Measurements from ENCODE around the gene QRICH1. TPM values are rescaled to one million over a fixed set of nuclear protein-coding genes. Genes with fewer than 3 reads are reported as not detected.

The QRICH1 gene
- total RNA-seq, 1 experiment from 2014 or later: 58.0 TPM

DNA sequence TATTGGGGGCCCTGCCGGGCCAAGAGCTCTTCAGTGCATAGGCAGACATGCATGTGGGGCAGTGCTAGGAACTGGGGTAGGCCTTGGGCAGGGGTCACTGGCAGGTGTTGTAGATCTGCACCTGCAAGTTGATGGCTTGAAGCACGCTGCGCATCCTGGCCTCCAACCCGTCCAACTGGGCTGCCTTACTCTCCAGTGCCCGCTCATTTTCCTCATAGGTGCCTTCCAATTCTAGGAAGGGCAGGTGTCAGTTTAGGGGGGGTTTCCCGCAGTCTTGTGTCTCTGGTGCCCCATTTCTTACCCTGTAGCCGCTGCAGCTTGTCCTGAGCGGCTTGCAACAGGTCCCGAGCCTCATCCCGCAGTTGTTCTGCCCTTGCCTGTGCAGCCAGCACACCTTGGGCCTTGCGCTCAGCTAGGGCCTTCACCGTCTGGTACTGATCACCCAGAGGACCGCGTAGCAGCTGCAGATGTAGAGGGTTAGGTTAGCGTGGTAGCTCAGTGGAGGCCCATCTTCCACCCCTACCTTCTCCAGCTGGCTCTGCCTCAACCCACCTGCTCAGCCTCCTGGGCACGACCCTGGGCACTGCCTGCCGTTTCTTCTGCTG is 27.4 kb upstream of the QRICH1 start:
- no peak for DNase-seq (ENCODE audit: low read depth, low spot score)
- in situ Hi-C loops (cut with HindIII; ENCODE audit: low pct_unique_long_range_greater_than_20kb, low sequenced_read_pairs): no loop called here

DNA sequence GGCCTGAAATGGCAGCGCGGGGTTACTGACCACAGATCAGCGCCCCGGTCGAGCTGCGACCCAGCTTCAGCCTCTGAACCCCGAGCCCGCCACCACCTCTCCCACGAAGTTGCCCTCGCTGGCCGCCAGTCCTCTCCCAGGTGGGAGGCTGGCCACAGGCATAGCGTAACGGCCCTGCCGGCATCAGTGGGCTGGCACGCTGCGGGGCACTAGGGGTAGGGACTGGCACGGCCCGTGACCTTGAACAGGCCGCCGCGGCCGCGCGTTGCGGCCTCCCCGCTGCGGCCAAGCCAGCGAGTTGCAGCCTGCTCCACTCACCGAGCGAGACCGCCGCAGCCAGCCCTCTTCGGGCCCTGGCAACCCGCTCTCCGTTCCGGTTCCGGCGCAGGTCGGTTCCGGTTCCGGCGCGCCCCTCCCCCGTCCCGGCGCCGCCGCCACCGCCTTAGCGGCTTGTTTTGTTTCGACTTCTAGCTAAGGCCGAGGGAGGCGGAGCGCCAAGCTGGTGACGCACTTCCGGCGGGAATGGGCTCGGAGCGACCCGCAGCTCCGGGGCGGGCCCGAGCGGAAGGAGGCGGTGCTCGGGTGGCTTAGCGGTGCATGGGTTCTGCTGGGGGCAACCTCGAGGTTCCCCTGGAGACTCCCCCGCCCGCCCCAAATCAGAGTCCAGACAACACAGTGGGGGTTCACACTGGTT is 26.7 kb upstream of the QRICH1 start, which contains the start of gene USP19:
Gene USP19, minus strand, starts transcription at position 386 of the 694 bp plus-strand sequence. CDS start 1,678 bp downstream, outside the sequence.
- in situ Hi-C loops (cut with HindIII; ENCODE audit: low pct_unique_long_range_greater_than_20kb, low sequenced_read_pairs): no loop called here
- peak; percentile 94 for DNase-seq (ENCODE audit: low read depth, low spot score)

DNA sequence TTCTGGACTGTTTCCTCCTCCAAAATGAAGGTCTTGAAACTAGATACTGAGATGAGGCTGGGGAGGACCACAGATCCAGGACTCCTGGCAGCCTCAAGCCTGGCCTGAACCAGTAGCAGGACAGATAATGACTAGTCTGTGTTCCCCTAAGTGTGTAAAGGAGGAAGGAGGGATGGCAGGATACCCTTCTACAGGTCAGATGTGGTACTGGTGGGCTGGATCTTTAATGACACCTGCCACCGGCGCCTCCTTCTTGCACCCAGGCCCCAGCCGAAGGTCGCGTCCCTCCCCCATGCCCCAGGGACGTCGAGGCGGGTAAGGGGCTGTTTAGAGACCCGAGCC is 26.2 kb upstream of the QRICH1 start:
- in situ Hi-C loops (cut with HindIII; ENCODE audit: low pct_unique_long_range_greater_than_20kb, low sequenced_read_pairs): no loop called here
- no peak for DNase-seq (ENCODE audit: low read depth, low spot score)

DNA sequence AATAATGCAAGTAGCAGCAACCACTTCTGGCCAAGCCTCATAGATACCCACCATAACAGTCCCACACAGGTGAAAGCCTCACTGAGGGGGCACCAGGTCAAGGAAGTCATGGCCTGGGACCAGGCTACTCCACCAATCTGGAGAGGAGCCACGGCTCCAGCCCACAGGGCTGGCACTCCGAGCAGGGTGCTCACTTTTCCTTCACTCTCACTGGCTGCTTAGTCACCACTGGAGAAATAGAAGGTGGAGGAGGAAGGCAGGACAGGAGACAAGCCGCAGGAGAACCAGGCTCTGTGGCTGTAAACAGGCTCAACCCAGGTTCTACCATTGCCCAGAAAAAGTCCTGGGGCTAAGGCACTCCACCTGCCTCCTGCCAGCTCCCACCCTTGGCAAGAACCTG is 25.6 kb upstream of the QRICH1 start:
- no peak for DNase-seq (ENCODE audit: low read depth, low spot score)
- in situ Hi-C loops (cut with HindIII; ENCODE audit: low pct_unique_long_range_greater_than_20kb, low sequenced_read_pairs): no loop called here

DNA sequence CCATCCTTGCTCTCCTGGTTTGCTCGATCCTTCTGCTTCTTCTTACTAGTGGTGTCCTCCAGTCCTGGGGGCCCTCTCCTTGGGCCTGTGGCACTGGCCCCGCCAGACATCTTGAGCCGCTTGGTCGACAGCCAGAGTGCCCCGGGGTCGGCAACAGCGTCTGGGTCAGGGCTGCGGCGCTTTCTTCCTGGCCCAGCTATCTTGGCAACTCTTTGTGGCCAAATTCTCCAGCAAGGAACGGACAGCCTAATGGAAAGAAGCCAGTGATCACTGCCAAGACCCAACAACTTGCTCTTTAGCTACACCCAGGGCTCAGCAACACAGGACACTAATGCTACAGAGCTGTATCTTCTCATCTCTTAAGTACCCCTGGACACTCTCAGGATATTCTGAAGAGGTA is 25.2 kb upstream of the QRICH1 start:
- DNase-seq (ENCODE audit: low read depth, low spot score): no peak
- in situ Hi-C loops (cut with HindIII; ENCODE audit: low pct_unique_long_range_greater_than_20kb, low sequenced_read_pairs): no loop called here

DNA sequence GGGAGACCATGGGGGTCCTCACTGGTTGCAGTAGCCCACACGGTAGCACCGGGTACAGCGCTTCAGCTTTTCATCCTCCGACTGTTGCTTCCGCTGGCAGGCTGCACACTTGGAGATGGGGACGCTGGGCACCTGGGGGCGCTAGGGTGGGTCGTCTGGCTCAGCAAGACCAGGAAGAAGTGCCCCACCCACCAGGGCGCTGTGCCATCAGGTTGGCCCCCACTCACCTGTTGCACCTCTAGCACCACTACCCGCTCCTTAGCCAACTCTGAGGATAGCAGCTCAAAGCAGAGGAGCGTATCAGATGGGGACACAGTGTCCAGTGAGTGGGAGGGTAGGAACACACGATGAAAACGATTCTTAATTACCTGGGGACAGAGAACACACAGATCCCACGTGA is 18.4 kb upstream of the QRICH1 start:
- no peak for DNase-seq (ENCODE audit: low read depth, low spot score)
- in situ Hi-C loops (cut with HindIII; ENCODE audit: low pct_unique_long_range_greater_than_20kb, low sequenced_read_pairs): no loop called here

DNA sequence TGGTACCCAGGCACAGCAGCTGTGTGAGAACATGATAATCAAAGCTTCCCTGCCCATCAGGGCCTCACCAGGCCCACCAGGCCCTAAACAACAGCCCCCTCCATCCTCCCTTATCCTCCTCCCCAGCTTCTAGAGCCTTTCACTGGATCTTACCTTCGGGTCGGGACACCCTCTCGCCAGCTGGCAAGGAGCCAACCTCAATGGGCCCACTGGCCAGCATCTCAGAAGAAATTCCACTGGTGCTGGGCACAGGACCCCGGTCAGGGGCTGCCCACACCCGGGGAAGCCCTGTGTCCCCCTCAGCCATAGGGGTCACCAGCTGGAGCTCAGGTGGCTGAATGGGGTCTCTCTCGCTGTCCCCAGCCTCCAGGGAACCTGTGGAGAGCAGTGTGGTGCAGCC is 17.5 kb upstream of the QRICH1 start:
- no peak for DNase-seq (ENCODE audit: low read depth, low spot score)
- in situ Hi-C loops (cut with HindIII; ENCODE audit: low pct_unique_long_range_greater_than_20kb, low sequenced_read_pairs): no loop called here

DNA sequence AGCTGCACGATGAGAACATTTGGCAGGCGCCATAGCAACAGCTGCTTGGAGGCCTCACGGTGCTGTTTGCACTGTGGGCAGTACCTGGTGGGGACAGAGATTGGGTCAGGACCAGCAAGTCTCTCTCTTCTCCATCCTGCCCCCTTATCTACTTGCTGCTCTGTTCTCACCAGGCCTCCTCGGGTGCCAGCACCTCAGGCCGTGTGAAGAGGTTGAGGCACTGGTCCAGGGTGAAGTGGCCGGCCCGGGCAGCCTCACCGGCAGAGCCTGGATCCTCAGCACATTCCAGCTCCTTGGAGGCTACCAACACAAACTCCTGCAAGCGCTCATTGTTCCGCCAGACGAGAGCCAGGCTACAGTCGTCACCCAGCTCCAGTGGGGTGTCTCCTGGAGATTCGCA is 16.9 kb upstream of the QRICH1 start:
- in situ Hi-C loops (cut with HindIII; ENCODE audit: low pct_unique_long_range_greater_than_20kb, low sequenced_read_pairs): no loop called here

DNA sequence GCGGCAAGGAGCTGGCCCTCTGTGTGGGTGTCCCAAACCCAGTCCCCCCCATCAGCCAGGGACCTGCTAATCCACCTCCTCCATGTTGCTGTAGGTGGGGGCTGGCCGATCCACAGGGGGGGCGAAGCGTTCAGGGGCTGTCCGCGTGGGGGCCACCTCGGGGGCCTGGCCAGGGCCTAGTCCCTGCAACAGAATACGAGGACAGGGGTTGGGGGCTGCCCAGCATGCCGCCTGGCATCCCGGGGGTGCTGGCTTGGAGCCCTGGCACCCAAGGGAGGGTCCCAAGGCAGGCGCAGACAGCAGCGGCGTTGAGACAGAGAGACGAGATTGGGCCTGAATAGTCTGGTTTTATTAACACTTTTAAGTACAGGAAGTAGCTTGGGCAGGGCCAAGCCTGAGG is 14.5 kb upstream of the QRICH1 start:
- no peak for DNase-seq (ENCODE audit: low read depth, low spot score)
- in situ Hi-C loops (cut with HindIII; ENCODE audit: low pct_unique_long_range_greater_than_20kb, low sequenced_read_pairs): no loop called here

More for the DNA sequence above, 16.9 kb upstream of the QRICH1 start:
- no peak for DNase-seq (ENCODE audit: low read depth, low spot score)

DNA sequence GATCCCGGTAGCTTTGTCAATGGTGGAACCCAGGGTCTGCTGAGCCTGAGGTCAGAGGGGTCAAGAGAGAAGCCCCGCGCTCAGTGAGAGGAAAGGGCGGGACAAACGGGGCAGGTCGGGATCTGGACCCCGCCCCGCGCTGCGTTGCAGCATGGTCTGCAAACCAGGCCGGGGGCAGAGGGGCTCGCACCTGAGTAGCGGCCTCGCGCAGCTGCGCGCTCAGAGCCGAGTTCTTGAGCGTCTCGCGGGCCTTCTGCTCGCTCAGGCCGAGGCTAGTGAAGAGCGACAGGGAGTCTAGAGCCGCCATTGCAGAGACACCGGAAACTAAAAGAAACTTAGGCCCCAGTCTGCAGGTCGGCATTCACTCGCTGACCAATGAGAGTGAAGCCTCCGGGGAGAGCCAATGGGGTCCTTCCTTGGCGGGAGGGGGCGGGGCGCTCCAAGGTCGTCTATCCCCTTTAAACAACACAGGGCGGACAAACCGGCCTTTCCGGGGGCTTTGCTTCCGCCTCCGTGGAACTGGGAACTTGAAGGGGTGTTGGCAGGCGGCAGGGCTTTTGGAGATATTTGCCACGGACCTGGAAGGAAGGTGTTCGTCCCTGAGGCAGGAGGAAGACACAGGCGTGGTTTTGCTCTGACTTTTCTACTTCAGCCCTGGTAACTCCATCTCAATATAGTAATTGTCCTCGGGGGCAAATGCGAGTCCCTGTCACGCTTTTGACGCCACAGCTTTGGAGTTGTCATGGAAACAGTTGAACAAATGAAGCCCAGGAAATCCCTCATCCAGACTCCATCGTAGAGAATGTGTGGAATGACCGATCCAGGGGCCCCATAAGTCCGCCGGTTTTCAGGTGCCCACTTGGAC is 10.8 kb upstream of the QRICH1 start, which contains the start of gene QARS1:
Gene QARS1, minus strand, starts transcription at position 331 of the 865 bp plus-strand sequence. Its CDS starts 24 bp downstream, at position 307.
- in situ Hi-C loops (cut with HindIII; ENCODE audit: low pct_unique_long_range_greater_than_20kb, low sequenced_read_pairs): no loop called here
- peak; percentile 96 for DNase-seq (ENCODE audit: low read depth, low spot score)

DNA sequence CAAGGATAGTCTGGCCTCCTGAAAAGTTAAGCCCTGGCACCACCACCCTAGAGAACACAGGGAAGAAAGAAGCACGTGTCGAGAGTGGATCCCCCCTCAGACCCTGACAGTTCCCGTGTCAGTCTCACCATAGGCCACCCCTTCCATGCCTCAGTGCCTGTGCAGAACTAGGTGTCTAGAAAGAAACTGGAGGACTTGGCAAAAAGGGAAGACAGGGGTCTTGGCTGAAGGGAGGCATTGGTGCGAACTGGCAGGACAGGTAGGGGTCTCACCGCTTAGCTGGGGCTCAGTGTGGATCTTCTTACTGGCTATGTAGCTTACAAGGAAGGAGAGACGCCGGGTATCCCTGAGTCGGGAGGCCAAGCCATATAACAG is 10.2 kb upstream of the QRICH1 start:
- DNase-seq (ENCODE audit: low read depth, low spot score): no peak
- in situ Hi-C loops (cut with HindIII; ENCODE audit: low pct_unique_long_range_greater_than_20kb, low sequenced_read_pairs): no loop called here

DNA sequence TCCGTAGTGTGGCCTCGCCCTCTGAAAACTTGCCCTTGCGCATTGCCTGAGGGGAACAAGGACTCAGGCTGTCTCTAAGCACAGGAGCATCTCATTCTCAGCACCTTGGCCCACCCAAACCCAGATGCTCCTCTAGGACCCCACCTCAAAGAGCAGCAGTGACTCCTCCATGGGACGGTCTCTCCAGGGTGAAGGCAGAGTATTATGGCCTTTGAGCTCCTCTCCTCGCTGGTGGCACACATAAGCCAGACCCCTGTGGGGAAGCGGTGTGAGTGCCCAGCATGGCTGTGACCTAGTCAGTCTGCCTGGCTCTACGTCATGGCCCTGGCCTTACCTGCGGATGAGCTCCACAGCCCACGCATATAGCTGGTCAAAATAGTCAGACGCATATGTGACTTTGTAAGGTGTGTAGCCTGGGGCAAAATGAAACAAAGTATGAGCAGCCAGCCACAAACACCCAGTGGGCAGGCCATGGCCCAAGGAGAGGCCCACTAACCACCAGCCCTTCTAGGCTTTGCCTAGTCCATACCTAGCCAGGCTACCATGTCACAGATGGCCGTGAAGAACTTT is 6.3 kb upstream of the QRICH1 start:
- in situ Hi-C loops (cut with HindIII; ENCODE audit: low pct_unique_long_range_greater_than_20kb, low sequenced_read_pairs): no loop called here
- DNase-seq (ENCODE audit: low read depth, low spot score): no peak

DNA sequence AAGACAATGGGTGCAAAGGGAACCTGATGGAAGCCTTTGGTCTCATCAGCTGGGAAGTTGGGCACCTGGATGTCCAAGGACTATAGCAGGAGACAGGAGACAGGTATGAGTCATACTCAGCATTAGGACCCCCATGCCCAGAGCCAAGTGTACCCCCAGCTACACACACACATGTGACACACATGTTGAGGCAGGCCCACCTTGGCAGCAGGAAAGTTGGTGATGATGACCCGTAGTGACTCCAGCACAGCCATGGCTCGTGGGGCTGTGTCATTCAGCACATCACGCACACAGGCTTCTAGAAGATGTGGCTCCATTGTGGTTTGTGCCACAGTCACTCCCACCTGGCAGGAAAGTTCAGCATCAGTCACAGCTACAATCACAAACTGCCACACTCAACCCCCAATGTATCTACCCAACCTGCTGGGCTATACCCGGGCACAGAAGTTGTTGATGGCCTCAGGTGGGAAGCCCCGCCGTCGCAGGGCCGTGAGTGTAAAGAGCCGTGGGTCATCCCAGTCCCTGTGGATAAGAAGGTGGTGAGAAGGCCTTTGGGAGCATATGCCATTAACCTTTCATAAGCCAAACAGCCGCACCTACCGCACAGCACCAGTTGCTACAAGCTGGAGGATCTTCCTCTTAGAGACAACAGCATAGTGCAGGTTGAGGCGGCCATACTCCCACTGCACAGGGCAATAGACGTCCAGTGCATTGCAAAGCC is 5.2 kb upstream of the QRICH1 start:
- no peak for DNase-seq (ENCODE audit: low read depth, low spot score)
- in situ Hi-C loops (cut with HindIII; ENCODE audit: low pct_unique_long_range_greater_than_20kb, low sequenced_read_pairs): no loop called here

DNA sequence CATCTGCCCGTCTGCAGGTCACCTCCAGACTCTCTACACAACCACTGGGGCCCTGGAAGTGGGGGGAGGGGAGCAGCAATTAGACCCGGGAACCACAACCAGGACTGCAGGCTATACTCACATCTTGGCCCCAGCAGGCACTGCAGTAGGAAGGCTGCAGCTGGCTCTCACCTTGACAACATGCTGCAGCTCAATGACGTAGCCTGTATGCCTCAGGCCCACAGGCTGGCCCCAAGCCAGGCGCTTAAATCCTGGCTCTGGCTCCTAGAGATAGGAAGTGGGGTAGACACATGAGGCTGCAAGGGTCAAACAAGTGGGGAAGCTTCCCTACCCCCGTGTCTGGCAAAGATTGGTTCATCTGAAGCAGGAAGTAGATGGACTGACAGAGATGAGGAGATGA is 4.6 kb upstream of the QRICH1 start:
- DNase-seq (ENCODE audit: low read depth, low spot score): no peak
- in situ Hi-C loops (cut with HindIII; ENCODE audit: low pct_unique_long_range_greater_than_20kb, low sequenced_read_pairs): no loop called here

DNA sequence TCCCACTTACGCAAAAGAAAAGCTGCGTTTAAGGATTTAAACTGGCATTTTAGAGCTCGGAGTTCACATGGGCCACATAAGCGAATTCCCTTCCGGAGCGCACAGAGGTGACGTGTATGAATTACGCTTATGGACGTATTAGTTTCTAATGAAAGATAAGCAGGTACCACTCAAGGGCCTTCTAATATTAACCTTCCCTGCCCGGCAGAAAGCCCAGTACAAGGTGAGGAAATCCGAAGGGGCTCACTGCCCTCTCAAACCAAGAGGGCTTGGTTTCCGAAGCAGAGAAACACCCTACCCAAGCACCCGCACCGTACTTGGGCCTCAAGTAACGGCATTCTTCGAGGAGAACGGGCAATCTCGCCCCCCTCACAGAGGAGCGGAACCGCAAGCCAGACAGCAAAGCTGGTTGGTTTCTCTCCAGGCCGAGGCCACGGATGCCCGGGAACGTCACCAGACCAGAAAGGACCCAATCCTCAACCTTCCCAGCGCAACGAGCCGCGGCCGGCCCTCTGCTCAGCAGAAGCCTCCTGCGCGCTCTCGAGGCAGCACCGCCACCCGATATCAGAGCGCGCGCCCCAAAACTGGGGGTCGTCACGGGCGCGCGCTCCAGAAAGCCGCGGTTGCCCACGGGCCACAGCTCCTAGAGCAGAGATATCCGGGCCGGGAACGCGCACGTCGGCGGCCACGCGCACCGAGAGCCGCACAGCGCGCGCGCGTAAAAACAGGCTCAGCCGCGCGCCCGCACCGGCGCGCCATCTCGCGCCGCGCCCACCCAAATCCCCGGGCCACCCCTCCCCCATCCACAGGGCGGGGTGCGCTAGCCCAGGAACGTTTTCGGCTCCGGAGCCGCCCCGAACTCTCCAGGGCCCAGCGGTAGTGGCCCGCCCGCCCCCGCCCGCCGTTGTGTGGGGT is 676 bp downstream of the QRICH1 start:
- peak; percentile 83 for DNase-seq (ENCODE audit: low read depth, low spot score)
- in situ Hi-C loops (cut with HindIII; ENCODE audit: low pct_unique_long_range_greater_than_20kb, low sequenced_read_pairs): no loop called here

DNA sequence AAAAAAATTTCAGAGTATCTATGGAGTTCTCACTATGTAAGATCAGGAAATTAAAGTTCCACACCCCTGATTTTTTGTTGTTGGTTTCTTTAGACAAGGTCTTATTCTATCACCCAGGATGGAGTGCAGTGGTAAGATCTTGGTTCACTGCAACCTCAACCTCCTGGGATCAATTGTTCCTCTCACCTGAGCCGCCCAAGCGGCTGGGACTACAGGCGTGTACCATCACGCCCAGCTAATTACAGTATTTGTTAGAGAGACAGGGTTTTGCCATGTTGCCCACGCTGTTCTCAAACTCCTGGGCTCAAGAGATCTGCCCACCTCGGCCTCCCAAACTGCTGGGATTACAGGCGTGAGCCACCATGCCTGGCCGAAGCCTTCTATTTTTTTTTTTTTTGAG is 12.4 kb downstream of the QRICH1 start:
- in situ Hi-C loops (cut with HindIII; ENCODE audit: low pct_unique_long_range_greater_than_20kb, low sequenced_read_pairs): no loop called here
- DNase-seq (ENCODE audit: low read depth, low spot score): no peak

DNA sequence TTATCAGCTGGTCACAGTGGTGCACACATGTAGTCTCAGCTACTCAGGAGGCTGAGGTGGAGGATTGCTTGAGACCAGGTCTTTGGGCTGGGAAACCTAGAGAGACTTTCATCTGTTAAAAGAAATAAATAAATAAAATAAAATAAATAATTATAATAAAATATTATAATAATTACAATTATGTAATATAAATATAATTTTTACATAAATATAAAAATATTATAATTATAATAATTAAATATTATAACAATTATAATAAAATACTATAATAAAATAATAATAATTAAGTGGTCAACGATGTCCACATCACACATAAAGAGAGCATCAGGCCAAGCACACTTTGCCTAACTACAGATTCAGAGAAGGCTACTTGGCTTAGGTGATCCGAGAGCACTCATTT is 14.6 kb downstream of the QRICH1 start:
- in situ Hi-C loops (cut with HindIII; ENCODE audit: low pct_unique_long_range_greater_than_20kb, low sequenced_read_pairs): no loop called here
- DNase-seq (ENCODE audit: low read depth, low spot score): no peak

All from SK-MEL-5 (cell line).